ENCODE results near the gene SIX3.

Gene SIX3

GRCh38 chr2:44941551-44942234, at the start of gene SIX3:
TSS of gene SIX3 (plus strand) at chr2:44941702. CDS start at chr2:44942105, 403 bp downstream.
- TF ChIP-seq SUZ12 (IDR thresholded peaks at IDR 0.05; ENCODE audit: extremely low read depth, insufficient read depth, insufficient read length) (peak; percentile 66), ZNF274 (IDR thresholded peaks at IDR 0.05; ENCODE audit: low read depth, low read length) (no peak)
- H3K9me3 ChIP-seq (ENCODE audit: insufficient read depth, low read length), result no peaks in the 10 kb centered on the region
- H3K4me1 ChIP-seq (ENCODE audit: insufficient read depth, insufficient read length), result peaks cover 17% of the 10 kb centered on the region
- H3K27me3 ChIP-seq (ENCODE audit: insufficient read depth, insufficient read length), result peaks cover 95% of the 10 kb centered on the region
- H3K9ac ChIP-seq (ENCODE audit: insufficient read length, low read depth), result peak within 1 kb of the TSS; percentile 32
- no peak for DNase-seq (ENCODE audit: low read depth, low spot score)
- no peaks in the 10 kb centered on the region for H3K36me3 ChIP-seq (ENCODE audit: insufficient read depth, insufficient read length, low read length)
- H3K4me3 ChIP-seq (ENCODE audit: insufficient read length, low read depth), result peak within 1 kb of the TSS; percentile 12

- Histone ChIP-seq H3K9ac (ENCODE audit: insufficient read length, low read depth) (no peak overlapping the region), H3K4me1 (ENCODE audit: insufficient read depth, insufficient read length) (no peaks in the 10 kb centered on the region), H3K9me3 (ENCODE audit: insufficient read depth, low read length) (peaks cover 24% of the 10 kb centered on the region; the same call in 1 of the 2 replicates), H3K27me3 (ENCODE audit: insufficient read depth, insufficient read length) (no peaks in the 10 kb centered on the region), H3K36me3 (ENCODE audit: insufficient read depth, insufficient read length, low read length) (no peaks in the 10 kb centered on the region), H3K4me3 (ENCODE audit: insufficient read length, low read depth) (no peak overlapping the region)
- TF ChIP-seq YY1 (IDR thresholded peaks at IDR 0.05; ENCODE audit: insufficient read depth, insufficient read length), result no peak
- TF ChIP-seq ZNF274 (IDR thresholded peaks at IDR 0.05; ENCODE audit: low read depth, low read length), result no peak
- TF ChIP-seq SUZ12 (IDR thresholded peaks at IDR 0.05; ENCODE audit: extremely low read depth, insufficient read depth, insufficient read length), result no peak
- no peak for DNase-seq (ENCODE audit: low read depth, low spot score)
These were observed 47.4 kb upstream of the SIX3 start for GRCh38 chr2:44894058-44894457.

GRCh38 chr2:44895061-44895460, 46.4 kb upstream of the SIX3 start:
- Histone ChIP-seq H3K36me3 (ENCODE audit: insufficient read depth, insufficient read length, low read length) (no peaks in the 10 kb centered on the region), H3K9me3 (ENCODE audit: insufficient read depth, low read length) (peaks cover 24% of the 10 kb centered on the region; the same call in 1 of the 2 replicates), H3K4me3 (ENCODE audit: insufficient read length, low read depth) (no peak overlapping the region), H3K9ac (ENCODE audit: insufficient read length, low read depth) (no peak overlapping the region), H3K4me1 (ENCODE audit: insufficient read depth, insufficient read length) (no peaks in the 10 kb centered on the region), H3K27me3 (ENCODE audit: insufficient read depth, insufficient read length) (no peaks in the 10 kb centered on the region)
- no peak for DNase-seq (ENCODE audit: low read depth, low spot score)
- TF ChIP-seq ZNF274 (IDR thresholded peaks at IDR 0.05; ENCODE audit: low read depth, low read length) (no peak), YY1 (IDR thresholded peaks at IDR 0.05; ENCODE audit: insufficient read depth, insufficient read length) (no peak), SUZ12 (IDR thresholded peaks at IDR 0.05; ENCODE audit: extremely low read depth, insufficient read depth, insufficient read length) (no peak)

GRCh38 chr2:44897406-44897805, 44.1 kb upstream of the SIX3 start:
- no peak for TF ChIP-seq ZNF274 (IDR thresholded peaks at IDR 0.05; ENCODE audit: low read depth, low read length)
- TF ChIP-seq YY1 (IDR thresholded peaks at IDR 0.05; ENCODE audit: insufficient read depth, insufficient read length), result no peak
- H3K4me3 ChIP-seq (ENCODE audit: insufficient read length, low read depth), result no peak overlapping the region
- no peak for DNase-seq (ENCODE audit: low read depth, low spot score)
- no peaks in the 10 kb centered on the region for H3K27me3 ChIP-seq (ENCODE audit: insufficient read depth, insufficient read length)
- H3K9ac ChIP-seq (ENCODE audit: insufficient read length, low read depth), result no peak overlapping the region
- no peaks in the 10 kb centered on the region for H3K4me1 ChIP-seq (ENCODE audit: insufficient read depth, insufficient read length)
- H3K36me3 ChIP-seq (ENCODE audit: insufficient read depth, insufficient read length, low read length), result no peaks in the 10 kb centered on the region
- H3K9me3 ChIP-seq (ENCODE audit: insufficient read depth, low read length), result peaks cover 6% of the 10 kb centered on the region; the same call in 1 of the 2 replicates

- TF ChIP-seq ZNF274 (IDR thresholded peaks at IDR 0.05; ENCODE audit: low read depth, low read length), result no peak
- no peak for TF ChIP-seq SUZ12 (IDR thresholded peaks at IDR 0.05; ENCODE audit: extremely low read depth, insufficient read depth, insufficient read length)
- no peak for TF ChIP-seq YY1 (IDR thresholded peaks at IDR 0.05; ENCODE audit: insufficient read depth, insufficient read length)
- no peaks in the 10 kb centered on the region for H3K27me3 ChIP-seq (ENCODE audit: insufficient read depth, insufficient read length)
- no peak overlapping the region for H3K4me3 ChIP-seq (ENCODE audit: insufficient read length, low read depth)
- H3K36me3 ChIP-seq (ENCODE audit: insufficient read depth, insufficient read length, low read length), result no peaks in the 10 kb centered on the region
- no peaks in the 10 kb centered on the region for H3K4me1 ChIP-seq (ENCODE audit: insufficient read depth, insufficient read length)
- H3K9me3 ChIP-seq (ENCODE audit: insufficient read depth, low read length), result no peaks in the 10 kb centered on the region
- DNase-seq (ENCODE audit: low read depth, low spot score), result no peak
- no peak overlapping the region for H3K9ac ChIP-seq (ENCODE audit: insufficient read length, low read depth)
These were observed 39.0 kb upstream of the SIX3 start for GRCh38 chr2:44902217-44903137.

- TF ChIP-seq SUZ12 (IDR thresholded peaks at IDR 0.05; ENCODE audit: extremely low read depth, insufficient read depth, insufficient read length), result no peak
- no peaks in the 10 kb centered on the region for H3K36me3 ChIP-seq (ENCODE audit: insufficient read depth, insufficient read length, low read length)
- no peaks in the 10 kb centered on the region for H3K4me1 ChIP-seq (ENCODE audit: insufficient read depth, insufficient read length)
- DNase-seq (ENCODE audit: low read depth, low spot score), result no peak
- H3K4me3 ChIP-seq (ENCODE audit: insufficient read length, low read depth), result no peak overlapping the region
- peaks cover under 1% of the 10 kb centered on the region; the same call in 1 of the 2 replicates for H3K9me3 ChIP-seq (ENCODE audit: insufficient read depth, low read length)
- no peaks in the 10 kb centered on the region for H3K27me3 ChIP-seq (ENCODE audit: insufficient read depth, insufficient read length)
- H3K9ac ChIP-seq (ENCODE audit: insufficient read length, low read depth), result no peak overlapping the region
These were observed 36.9 kb upstream of the SIX3 start for GRCh38 chr2:44904578-44904977.

GRCh38 chr2:44906972-44907371, 34.5 kb upstream of the SIX3 start:
- no peaks in the 10 kb centered on the region for H3K27me3 ChIP-seq (ENCODE audit: insufficient read depth, insufficient read length)
- peaks cover 17% of the 10 kb centered on the region; the same call in 1 of the 2 replicates for H3K9me3 ChIP-seq (ENCODE audit: insufficient read depth, low read length)
- H3K4me3 ChIP-seq (ENCODE audit: insufficient read length, low read depth), result no peak overlapping the region
- no peaks in the 10 kb centered on the region for H3K4me1 ChIP-seq (ENCODE audit: insufficient read depth, insufficient read length)
- TF ChIP-seq SUZ12 (IDR thresholded peaks at IDR 0.05; ENCODE audit: extremely low read depth, insufficient read depth, insufficient read length) (no peak), YY1 (IDR thresholded peaks at IDR 0.05; ENCODE audit: insufficient read depth, insufficient read length) (no peak), ZNF274 (IDR thresholded peaks at IDR 0.05; ENCODE audit: low read depth, low read length) (no peak)
- no peaks in the 10 kb centered on the region for H3K36me3 ChIP-seq (ENCODE audit: insufficient read depth, insufficient read length, low read length)
- H3K9ac ChIP-seq (ENCODE audit: insufficient read length, low read depth), result no peak overlapping the region
- DNase-seq (ENCODE audit: low read depth, low spot score), result no peak

Data from NT2/D1 (cell line).